Progenitor cell of endocrine pancreas (in vitro differentiated cells): ENCODE results near the gene CERS2. TPM values are rescaled to one million over a fixed set of nuclear protein-coding genes. Genes with fewer than 3 reads are reported as not detected.

Experiments
- DNase-seq: peaks from one replicate; pipeline ENCODE4 v3.0.0; 2021; ENCODE audit warnings: low spot score; ENCODE audit not compliant: unreplicated experiment
- H3K27ac Mint-ChIP-seq: 2 replicates; pipeline ENCODE4 v1.8.0; 2021; ENCODE audit warnings: mild to moderate bottlenecking, moderate library complexity, mixed read lengths
- H3K27me3 Mint-ChIP-seq: 2 replicates; pipeline ENCODE4 v1.8.0; 2021; ENCODE audit warnings: mixed read lengths
- H3K36me3 Mint-ChIP-seq: 2 replicates; pipeline ENCODE4 v1.8.0; 2022; ENCODE audit warnings: mixed read lengths; ENCODE audit not compliant: insufficient read depth
- H3K4me1 Mint-ChIP-seq: 2 replicates; pipeline ENCODE4 v1.8.0; 2021; ENCODE audit warnings: low read depth, mixed read lengths
- H3K4me3 Mint-ChIP-seq: 2 replicates; pipeline ENCODE4 v1.8.0; 2021; ENCODE audit warnings: low read depth, mild to moderate bottlenecking, moderate library complexity, mixed read lengths
- H3K9me3 Mint-ChIP-seq: 2 replicates; pipeline ENCODE4 v1.8.0; 2021; ENCODE audit warnings: low read depth, mixed read lengths
- CTCF ChIP-seq: fragments of 200-600 bp; sonication (generic); IDR thresholded peaks from one replicate; pipeline ENCODE4 v1.5.0; 2021; ENCODE audit warnings: antibody characterized with exemption, mild to moderate bottlenecking; ENCODE audit not compliant: unreplicated experiment
- total RNA-seq: library from RNA; stranded (reverse); gene quantifications from 2 replicates; pipeline ENCODE4 v1.2.1, GENCODE V29; 2021

Gene CERS2
- total RNA-seq, 1 donor from 2014 or later, result 187 TPM

- Mint-ChIP-seq H3K36me3 (no peaks in the 10 kb centered on the region), H3K27ac (no peak overlapping the region), H3K4me1 (peaks cover 4% of the 10 kb centered on the region), H3K27me3 (no peaks in the 10 kb centered on the region), H3K4me3 (no peak overlapping the region), H3K9me3 (no peaks in the 10 kb centered on the region)
- no peak for TF ChIP-seq CTCF
- DNase-seq, result no peak
These were observed 13.3 kb upstream of the CERS2 start for GRCh38 chr1:150987924-150988323.

- H3K4me3 Mint-ChIP-seq, result no peak overlapping the region
- H3K27ac Mint-ChIP-seq, result no peak overlapping the region
- no peaks in the 10 kb centered on the region for H3K27me3 Mint-ChIP-seq
- H3K9me3 Mint-ChIP-seq, result no peaks in the 10 kb centered on the region
- DNase-seq, result no peak
- no peak for TF ChIP-seq CTCF
- H3K36me3 Mint-ChIP-seq, result no peaks in the 10 kb centered on the region
- peaks cover 24% of the 10 kb centered on the region for H3K4me1 Mint-ChIP-seq
These were observed 10.7 kb upstream of the CERS2 start for GRCh38 chr1:150985179-150985825.

- Mint-ChIP-seq H3K4me1 (peaks cover 30% of the 10 kb centered on the region), H3K4me3 (peak within 1 kb of the TSS; percentile 50), H3K9me3 (no peaks in the 10 kb centered on the region), H3K27ac (peak within 1 kb of the TSS; percentile 92), H3K36me3 (no peaks in the 10 kb centered on the region), H3K27me3 (no peaks in the 10 kb centered on the region)
- no peak for DNase-seq
- TF ChIP-seq CTCF, result no peak
These were observed 7.4 kb upstream of the CERS2 start, which contains the start of gene ANXA9 for GRCh38 chr1:150981805-150982712. Gene ANXA9 (plus strand): TSS chr1:150982292. CDS start chr1:150983106, 814 bp downstream.

GRCh38 chr1:150981177-150981804 is 6.7 kb upstream of the CERS2 start:
- Mint-ChIP-seq H3K4me1 (peaks cover 34% of the 10 kb centered on the region), H3K27me3 (peaks cover 5% of the 10 kb centered on the region), H3K36me3 (no peaks in the 10 kb centered on the region), H3K27ac (peak overlapping the region; percentile 92), H3K9me3 (no peaks in the 10 kb centered on the region), H3K4me3 (peak overlapping the region; percentile 50)
- no peak for DNase-seq
- no peak for TF ChIP-seq CTCF
